Measurements from ENCODE around the gene LOXL1. TPM values are rescaled to one million over a fixed set of nuclear protein-coding genes. Genes with fewer than 3 reads are reported as not detected.

LOXL1 gene
- polyA plus RNA-seq, 1 experiment, result 92.9 TPM

DNA sequence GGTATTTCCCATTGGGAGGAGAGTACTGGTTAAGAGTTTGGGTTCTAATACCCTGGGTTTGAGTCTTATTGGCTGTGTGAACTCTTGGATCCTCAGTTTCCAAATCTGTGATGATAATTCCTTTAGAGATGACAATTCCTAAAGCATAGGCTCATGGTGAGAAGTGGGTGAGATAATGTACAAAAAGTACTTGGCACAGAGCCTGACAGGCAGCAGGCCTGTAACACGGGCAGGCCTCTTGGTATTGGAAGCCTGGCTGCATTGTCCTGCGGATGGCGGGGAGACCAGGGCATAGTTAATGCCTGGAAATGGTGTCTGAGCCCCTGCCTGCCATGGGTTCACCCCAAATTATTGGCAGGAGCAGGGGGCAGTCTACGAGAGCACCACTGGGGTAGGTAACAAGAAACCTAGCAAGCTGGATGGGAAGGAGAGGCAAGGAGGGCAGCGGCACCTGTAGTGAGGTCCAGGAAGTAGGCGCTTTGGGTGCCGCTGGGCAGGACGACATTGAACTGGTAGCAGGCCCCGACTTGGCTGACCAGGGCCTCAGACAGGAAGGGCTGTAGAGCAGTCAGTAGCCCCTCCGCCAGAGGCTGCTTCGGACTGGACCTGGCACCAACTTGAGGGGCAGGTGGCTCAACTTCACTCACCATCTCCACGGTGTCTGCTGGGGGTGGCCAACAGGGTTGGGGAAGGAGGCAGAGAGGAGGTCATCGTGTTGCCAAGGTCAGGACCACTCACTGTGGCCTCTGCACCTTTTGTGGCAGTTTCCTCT, 58.1 kb downstream of the LOXL1 start:
- Histone ChIP-seq H3K36me3 (ENCODE audit: control insufficient read depth, insufficient read depth, low read length) (peaks cover 1% of the 10 kb centered on the region), H3K27me3 (ENCODE audit: control insufficient read depth, insufficient read depth, low read length) (no peaks in the 10 kb centered on the region), H3K4me3 (ENCODE audit: low read depth, low read length) (no peak overlapping the region)
- ChIA-PET POLR2A (interaction anchor here (0.6 kb wide), 1 partner anchor 193 kb away, joined by 3 read pairs; no protein-coding TSS in a partner anchor), CTCF (interaction anchor here (0.6 to 3.1 kb wide), 5 partner anchors 8 to 64 kb away, joined by 3 to 21 read pairs (median 6); partner anchors contain the start of gene STOML1)
- TF ChIP-seq, protein P1, sequence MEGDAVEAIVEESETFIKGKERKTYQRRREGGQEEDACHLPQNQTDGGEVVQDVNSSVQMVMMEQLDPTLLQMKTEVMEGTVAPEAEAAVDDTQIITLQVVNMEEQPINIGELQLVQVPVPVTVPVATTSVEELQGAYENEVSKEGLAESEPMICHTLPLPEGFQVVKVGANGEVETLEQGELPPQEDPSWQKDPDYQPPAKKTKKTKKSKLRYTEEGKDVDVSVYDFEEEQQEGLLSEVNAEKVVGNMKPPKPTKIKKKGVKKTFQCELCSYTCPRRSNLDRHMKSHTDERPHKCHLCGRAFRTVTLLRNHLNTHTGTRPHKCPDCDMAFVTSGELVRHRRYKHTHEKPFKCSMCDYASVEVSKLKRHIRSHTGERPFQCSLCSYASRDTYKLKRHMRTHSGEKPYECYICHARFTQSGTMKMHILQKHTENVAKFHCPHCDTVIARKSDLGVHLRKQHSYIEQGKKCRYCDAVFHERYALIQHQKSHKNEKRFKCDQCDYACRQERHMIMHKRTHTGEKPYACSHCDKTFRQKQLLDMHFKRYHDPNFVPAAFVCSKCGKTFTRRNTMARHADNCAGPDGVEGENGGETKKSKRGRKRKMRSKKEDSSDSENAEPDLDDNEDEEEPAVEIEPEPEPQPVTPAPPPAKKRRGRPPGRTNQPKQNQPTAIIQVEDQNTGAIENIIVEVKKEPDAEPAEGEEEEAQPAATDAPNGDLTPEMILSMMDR (IDR thresholded peaks at IDR 0.05; ENCODE audit: insufficient read depth, low read depth, low read length), result no peak
- DNase-seq (ENCODE audit: low read depth), result no peak

DNA sequence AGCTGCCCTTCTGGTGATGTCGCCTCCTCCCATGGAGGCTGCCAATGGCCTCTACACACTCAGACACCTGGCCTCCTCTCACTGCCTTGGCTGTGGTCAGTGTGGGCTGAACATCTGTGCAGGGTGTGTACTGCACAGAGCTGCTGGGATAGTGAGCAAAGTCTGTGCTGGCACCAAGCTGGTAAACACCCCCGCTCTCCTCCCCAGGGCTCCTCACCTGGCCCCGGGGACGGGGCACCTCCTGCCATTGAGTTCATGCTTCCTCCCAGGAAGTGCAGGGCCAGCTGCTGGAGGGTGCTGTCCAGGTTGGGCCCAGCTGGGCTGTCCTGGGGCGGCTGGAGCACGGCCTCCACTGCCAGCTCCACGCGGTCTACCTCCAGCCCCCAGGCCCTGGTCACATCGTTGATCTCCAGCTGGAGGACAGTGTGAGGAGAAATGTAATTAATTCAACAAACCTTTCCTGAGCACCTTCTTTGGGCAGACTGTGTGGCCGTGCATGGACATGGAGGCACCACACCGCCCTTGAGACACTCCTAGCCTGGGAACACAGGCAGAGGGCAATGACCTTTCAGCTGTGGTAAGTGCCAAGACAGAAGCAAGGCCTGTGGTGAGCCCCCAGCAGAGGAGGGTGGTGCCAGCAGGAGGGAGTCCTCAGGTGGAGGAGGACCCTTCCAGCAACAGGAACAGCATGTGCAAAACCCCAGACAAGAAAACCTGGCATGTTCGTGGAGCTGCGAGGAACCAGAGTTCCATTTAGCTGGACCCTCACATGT, 59.0 kb downstream of the LOXL1 start:
- CTCF ChIA-PET, result interaction anchor here (0.6 to 1.8 kb wide), 9 partner anchors 10 to 67 kb away, joined by 3 to 6 read pairs (median 4); no protein-coding TSS in a partner anchor

DNA sequence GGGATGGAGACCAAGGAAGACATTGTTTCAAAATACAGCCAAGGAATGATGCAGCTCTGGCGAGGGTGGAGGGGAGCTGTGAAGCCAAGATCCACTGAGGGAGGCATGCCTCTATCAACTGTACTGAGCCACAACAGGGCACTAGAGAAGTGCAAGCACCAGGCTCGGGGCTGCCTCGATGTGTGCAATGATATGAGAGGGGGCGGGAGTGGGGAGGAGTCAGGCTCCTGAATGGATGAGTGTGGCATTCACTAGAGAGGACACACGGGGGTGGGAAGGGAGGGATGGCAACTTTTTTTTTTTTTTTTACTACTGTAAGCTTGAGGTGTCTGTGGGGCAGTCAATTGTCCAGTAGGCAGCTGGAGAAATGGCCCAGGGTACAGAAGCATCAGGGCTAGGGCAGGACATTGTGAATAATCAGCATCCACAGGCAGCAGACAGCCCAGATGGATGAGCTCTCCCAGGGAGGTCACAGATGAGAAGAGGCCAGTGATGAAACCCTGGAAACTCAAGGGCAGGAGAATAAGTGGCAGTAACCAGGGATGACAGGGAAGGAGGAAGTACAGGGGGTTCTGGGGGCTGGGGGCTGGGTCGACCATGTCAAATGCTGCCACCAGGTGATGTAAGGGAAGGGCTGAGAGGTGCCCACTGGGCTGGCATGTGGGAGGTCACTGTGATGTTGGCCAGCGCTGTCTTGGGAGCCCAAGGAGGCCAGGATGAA, 60.0 kb downstream of the LOXL1 start:
- Histone ChIP-seq H3K36me3 (ENCODE audit: control insufficient read depth, insufficient read depth, low read length) (peaks cover 1% of the 10 kb centered on the region), H3K4me3 (ENCODE audit: low read depth, low read length) (no peak overlapping the region), H3K27me3 (ENCODE audit: control insufficient read depth, insufficient read depth, low read length) (no peaks in the 10 kb centered on the region)
- CTCF ChIA-PET, result interaction anchor here (1.0 to 2.6 kb wide), 9 partner anchors 11 to 66 kb away, joined by 3 to 6 read pairs (median 4); no protein-coding TSS in a partner anchor
- TF ChIP-seq, protein P1 (IDR thresholded peaks at IDR 0.05; ENCODE audit: insufficient read depth, low read depth, low read length), result no peak
- POLR2A ChIA-PET, result interaction anchor here (0.7 kb wide), 1 partner anchor 51 kb away, joined by 3 read pairs; no protein-coding TSS in a partner anchor
- DNase-seq (ENCODE audit: low read depth), result no peak

More for the DNA sequence above, 59.0 kb downstream of the LOXL1 start:
- H3K36me3 ChIP-seq (ENCODE audit: control insufficient read depth, insufficient read depth, low read length), result peaks cover 1% of the 10 kb centered on the region
- no peak overlapping the region for H3K4me3 ChIP-seq (ENCODE audit: low read depth, low read length)
- TF ChIP-seq, protein P1 (IDR thresholded peaks at IDR 0.05; ENCODE audit: insufficient read depth, low read depth, low read length), result no peak
- no peak for DNase-seq (ENCODE audit: low read depth)
- no peaks in the 10 kb centered on the region for H3K27me3 ChIP-seq (ENCODE audit: control insufficient read depth, insufficient read depth, low read length)
- POLR2A ChIA-PET, result interaction anchor here (0.5 to 0.7 kb wide), 3 partner anchors 10 to 192 kb away, joined by 3 to 10 read pairs (median 3); no protein-coding TSS in a partner anchor

DNA sequence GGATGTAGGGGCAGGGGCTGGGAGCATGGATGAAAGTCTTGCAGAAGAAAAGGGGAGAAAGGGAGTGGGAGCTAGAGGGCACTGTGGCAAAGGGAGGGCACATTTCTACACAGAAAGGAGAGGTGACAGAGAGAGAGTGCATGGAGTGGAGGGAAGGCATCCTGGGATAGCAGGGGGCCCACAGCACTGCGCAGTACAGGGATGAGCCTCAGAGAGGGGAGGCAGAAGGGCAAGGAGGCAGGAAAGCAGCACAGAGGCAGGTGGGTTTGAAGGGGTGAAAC, 60.5 kb downstream of the LOXL1 start:
- POLR2A ChIA-PET, result no interaction called here
- no peak for DNase-seq (ENCODE audit: low read depth)
- Histone ChIP-seq H3K27me3 (ENCODE audit: control insufficient read depth, insufficient read depth, low read length) (no peaks in the 10 kb centered on the region), H3K36me3 (ENCODE audit: control insufficient read depth, insufficient read depth, low read length) (peaks cover 1% of the 10 kb centered on the region), H3K4me3 (ENCODE audit: low read depth, low read length) (no peak overlapping the region)
- CTCF ChIA-PET, result interaction anchor here (1.0 to 2.6 kb wide), 5 partner anchors 11 to 54 kb away, joined by 3 to 5 read pairs (median 3); no protein-coding TSS in a partner anchor
- TF ChIP-seq, protein P1 (IDR thresholded peaks at IDR 0.05; ENCODE audit: insufficient read depth, low read depth, low read length), result no peak
